Suprapubic skin (tissue), 4 donors: Measurements from ENCODE around the gene UTS2.

Experiments used
- CTCF ChIP-seq, 2 donors: fragments of 200-600 bp in 1 of 2; fragments of 450-650 bp in 1 of 2; sonication (generic) in 1 of 2; IDR thresholded peaks; one replicate each; pipeline ENCODE4 v1.5.1; 2016 to 2019; ENCODE audit warnings: antibody characterized with exemption in 2 of 2, mild to moderate bottlenecking in 1 of 2, moderate library complexity in 1 of 2
- POLR2A ChIP-seq, 2 donors: fragments of 450-650 bp; IDR thresholded peaks; one replicate each; pipeline ENCODE4 v1.6.1; 2017; ENCODE audit warnings: antibody characterized with exemption in 2 of 2, mild to moderate bottlenecking in 2 of 2, moderate library complexity in 2 of 2
- POLR2AphosphoS5 ChIP-seq, 3 donors: sonication (generic); formaldehyde crosslinking; IDR thresholded peaks; one replicate each; pipeline ENCODE4 v1.6.1; 2017; ENCODE audit warnings: antibody characterized with exemption in 3 of 3

GRCh38 chr1:7891804-7892203 lies 38.9 kb upstream of the UTS2 start:
- TF ChIP-seq CTCF (IDR thresholded peaks at IDR 0.05) (no peak), POLR2A (IDR thresholded peaks at IDR 0.05) (no peak), POLR2AphosphoS5 (IDR thresholded peaks at IDR 0.05) (no peak)
